Stimulated activated CD8-positive, alpha-beta memory T cell treated with anti-CD3 and anti-CD28 coated beads, Interleukin-12 subunit alpha, Interleukin-12 subunit beta, amount 100 ng/mL, for 24 hours (primary cell): ENCODE data around the gene GLT1D1.

Experiments used
- DNase-seq: peaks from one replicate; pipeline ENCODE4 v3.0.0-alpha.2; 2020; ENCODE audit errors: extremely low read depth

GLT1D1 gene

GRCh38 chr12:128966203-128966810 lies 113.0 kb downstream of the GLT1D1 start:
- DNase-seq, result no peak

- DNase-seq, result no peak
Measured at GRCh38 chr12:128968668-128969067, 115.4 kb downstream of the GLT1D1 start.

GRCh38 chr12:128969480-128970055 lies 116.3 kb downstream of the GLT1D1 start:
- DNase-seq, result no peak

- no peak for DNase-seq
Measured at GRCh38 chr12:128970110-128970509, 116.8 kb downstream of the GLT1D1 start.

GRCh38 chr12:128970941-128971340 lies 117.7 kb downstream of the GLT1D1 start:
- DNase-seq, result no peak

- DNase-seq, result no peak
Measured at GRCh38 chr12:128971802-128972201, 118.5 kb downstream of the GLT1D1 start.

- no peak for DNase-seq
Measured at GRCh38 chr12:128973883-128974681, 120.8 kb downstream of the GLT1D1 start.

GRCh38 chr12:128974881-128975280 lies 121.6 kb downstream of the GLT1D1 start:
- DNase-seq, result no peak

GRCh38 chr12:128976120-128976738 lies 123.0 kb downstream of the GLT1D1 start:
- no peak for DNase-seq

GRCh38 chr12:128977441-128977840 lies 124.2 kb downstream of the GLT1D1 start:
- DNase-seq, result no peak

- DNase-seq, result no peak
Measured at GRCh38 chr12:128978067-128978466, 124.8 kb downstream of the GLT1D1 start.

GRCh38 chr12:128980623-128981022 lies 127.3 kb downstream of the GLT1D1 start:
- no peak for DNase-seq

GRCh38 chr12:128981971-128982533 lies 128.8 kb downstream of the GLT1D1 start:
- no peak for DNase-seq

GRCh38 chr12:128982933-128983332 lies 129.7 kb downstream of the GLT1D1 start:
- no peak for DNase-seq

- no peak for DNase-seq
Measured at GRCh38 chr12:128983371-128983770, 130.1 kb downstream of the GLT1D1 start.

- DNase-seq, result no peak
Measured at GRCh38 chr12:128986957-128987356, 133.7 kb downstream of the GLT1D1 start.

GRCh38 chr12:128989287-128989686 lies 136.0 kb downstream of the GLT1D1 start:
- DNase-seq, result no peak

GRCh38 chr12:128991716-128992115 lies 138.4 kb downstream of the GLT1D1 start:
- DNase-seq, result no peak

GRCh38 chr12:128992116-128992515 lies 138.8 kb downstream of the GLT1D1 start:
- DNase-seq, result no peak

GRCh38 chr12:128992550-128992949 lies 139.3 kb downstream of the GLT1D1 start:
- no peak for DNase-seq

GRCh38 chr12:128994856-128995255 lies 141.6 kb downstream of the GLT1D1 start:
- no peak for DNase-seq

GRCh38 chr12:128995619-128996018 lies 142.3 kb downstream of the GLT1D1 start:
- DNase-seq, result no peak
